HCT116 (cell line): Measurements from ENCODE around the gene LCE1C. TPM values are rescaled to one million over a fixed set of nuclear protein-coding genes. Genes with fewer than 3 reads are reported as not detected.

Experiments
- ATAC-seq: fragments of 200-7000 bp; cut with Tn5 transposase; 2 replicates; pipeline ENCODE4 v1.9.1; 2020; ENCODE audit warnings: mild to moderate bottlenecking, moderate library complexity
- BruUV-seq: library from RNA; stranded (reverse); fragments of 400-500 nt; replicated peaks from 2 replicates; lab custom pipeline; 2021; lab: Mats Ljungman, UMichigan
- CTCF ChIA-PET: fragments of 300-600 bp; sonication (Branson Sonifier 250); formaldehyde crosslinking; loops from one replicate; lab custom pipeline; 2021; ENCODE audit warnings: antibody characterized with exemption; lab: Charles Lee
- POLR2A ChIA-PET: fragments of 300-600, 350-600 bp; sonication (Branson Sonifier 250); formaldehyde crosslinking; loops from one replicate; lab custom pipeline; 2021; ENCODE audit warnings: antibody characterized with exemption; lab: Charles Lee
- RAD21 ChIA-PET, 2 experiments: fragments of 300-600 bp; sonication (Branson Sonifier 250); formaldehyde crosslinking; loops; one replicate each; lab custom pipeline; 2023; ENCODE audit warnings: low total read pairs in 2 of 2; ENCODE audit not compliant: uncharacterized antibody in 2 of 2, unreplicated experiment in 2 of 2, low non-redundant PET in 1 of 2; lab: Charles Lee
- DNase-seq: peaks from one replicate; pipeline ENCODE4 v3.0.0-alpha.2; 2010; ENCODE audit warnings: low read depth, low spot score
- H2AFZ ChIP-seq: fragments of 200-600 bp; shearing (Covaris generic), sonication (generic); 2 replicates; pipeline ENCODE4 v1.6.1; 2017; ENCODE audit warnings: low read depth, mixed run types, mixed read lengths, antibody characterized with exemption, low read length; ENCODE audit not compliant: poor library complexity, severe bottlenecking
- H3K27ac ChIP-seq: 2 replicates; pipeline ENCODE4 v1.5.1; 2012; ENCODE audit warnings: low read depth, low read length
- H3K27me3 ChIP-seq: fragments of 200-600 bp; sonication (generic); 2 replicates; pipeline ENCODE4 v1.6.1; 2016; ENCODE audit warnings: mixed run types, low read length, mixed read lengths; ENCODE audit not compliant: insufficient read depth
- H3K36me3 ChIP-seq, 2 experiments: fragments of 200-500 bp in 1 of 2; fragments of 200-600 bp in 1 of 2; sonication (Bioruptor generic) in 1 of 2; sonication (generic) in 1 of 2; 2 replicates each; pipeline versions ENCODE4 v1.5.1 to v1.6.1; 2014 to 2016; ENCODE audit warnings: low read length in 2 of 2, inconsistent platforms in 1 of 2, mixed read lengths in 1 of 2, mixed run types in 1 of 2; ENCODE audit not compliant: insufficient read depth in 2 of 2, control insufficient read depth in 1 of 2
- H3K4me1 ChIP-seq, 2 experiments: fragments of 200-600 bp in 1 of 2; sonication (generic) in 1 of 2; 2 replicates each; pipeline versions ENCODE4 v1.5.1 to v1.6.1; 2012 to 2017; ENCODE audit warnings: low read length in 2 of 2, inconsistent platforms in 1 of 2, mild to moderate bottlenecking in 1 of 2, mixed read lengths in 1 of 2, mixed run types in 1 of 2, moderate library complexity in 1 of 2; ENCODE audit not compliant: insufficient read depth in 2 of 2, control insufficient read depth in 1 of 2
- H3K4me2 ChIP-seq: fragments of 200-600 bp; sonication (generic); 2 replicates; pipeline ENCODE4 v1.6.1; 2017; ENCODE audit warnings: mixed run types, low read length, mixed read lengths
- H3K4me3 ChIP-seq, 2 experiments: fragments of 200-600 bp in 1 of 2; sonication (generic) in 1 of 2; replicated peaks in 1 of 2; 2 replicates each; pipeline ENCODE4 v1.5.1; 2011 to 2016; ENCODE audit warnings: low read length in 2 of 2, control low read depth in 1 of 2, low read depth in 1 of 2, mild to moderate bottlenecking in 1 of 2, mixed read lengths in 1 of 2, mixed run types in 1 of 2
- H3K79me2 ChIP-seq: fragments of 200-600 bp; sonication (generic); 2 replicates; pipeline ENCODE4 v1.6.1; 2017; ENCODE audit warnings: mild to moderate bottlenecking, mixed run types, low read length, moderate library complexity, mixed read lengths; ENCODE audit not compliant: insufficient read depth
- H3K9ac ChIP-seq: fragments of 200-600 bp; sonication (generic); 2 replicates; pipeline ENCODE4 v1.6.1; 2016; ENCODE audit warnings: low read length, mixed read lengths
- H3K9me2 ChIP-seq: fragments of 200-600 bp; sonication (generic), shearing (Covaris generic); 2 replicates; pipeline ENCODE4 v1.6.1; 2017; ENCODE audit warnings: mixed run types, mild to moderate bottlenecking, moderate library complexity; ENCODE audit not compliant: insufficient read depth
- H3K9me3 ChIP-seq, 2 experiments: fragments of 200-500 bp in 1 of 2; fragments of 200-600 bp in 1 of 2; sonication (Bioruptor generic) in 1 of 2; sonication (generic) in 1 of 2; 2 replicates each; pipeline ENCODE4 v1.6.1; 2014 to 2017; ENCODE audit warnings: low read length in 2 of 2, mixed read lengths in 2 of 2, inconsistent platforms in 1 of 2, low read depth in 1 of 2, mild to moderate bottlenecking in 1 of 2, mixed run types in 1 of 2, moderate library complexity in 1 of 2; ENCODE audit not compliant: control insufficient read depth in 1 of 2, insufficient read depth in 1 of 2
- H4K20me1 ChIP-seq: fragments of 200-600 bp; sonication (generic), shearing (Covaris generic); 2 replicates; pipeline ENCODE4 v1.6.1; 2017; ENCODE audit warnings: mixed run types, mild to moderate bottlenecking, moderate library complexity; ENCODE audit not compliant: insufficient read depth
- ELF1 ChIP-seq: IDR thresholded peaks from 2 replicates; pipeline ENCODE4 v1.6.1; 2012; ENCODE audit warnings: low read depth, borderline replicate concordance
- EZH2 ChIP-seq: fragments of 200-600 bp; sonication (generic); IDR thresholded peaks from 2 replicates; pipeline ENCODE4 v1.6.1; 2017; ENCODE audit warnings: antibody characterized with exemption, mixed run types
- EZH2phosphoT487 ChIP-seq: fragments of 200-600 bp; IDR thresholded peaks from 2 replicates; pipeline ENCODE4 v1.6.1; 2018; ENCODE audit warnings: antibody characterized with exemption, borderline replicate concordance
- FOSL1 ChIP-seq: IDR thresholded peaks from 2 replicates; pipeline ENCODE4 v1.6.1; 2012; ENCODE audit warnings: low read depth
- POLR2AphosphoS5 ChIP-seq: IDR thresholded peaks from 2 replicates; pipeline ENCODE4 v1.6.1; 2011; ENCODE audit warnings: mild to moderate bottlenecking, low read depth, low read length, moderate library complexity
- RAD21 ChIP-seq: IDR thresholded peaks from 2 replicates; pipeline ENCODE4 v1.6.1; 2012; ENCODE audit warnings: low read depth, mild to moderate bottlenecking
- SIN3A ChIP-seq: IDR thresholded peaks from 2 replicates; pipeline ENCODE4 v1.6.1; 2012; ENCODE audit warnings: low read depth
- SP1 ChIP-seq: IDR thresholded peaks from 2 replicates; pipeline ENCODE4 v1.6.1; 2012; ENCODE audit warnings: low read depth
- SRF ChIP-seq: IDR thresholded peaks from 2 replicates; pipeline ENCODE4 v1.6.1; 2012; ENCODE audit warnings: low read depth
- ZFX ChIP-seq: fragments of 450-650 bp; IDR thresholded peaks from 2 replicates; pipeline ENCODE4 v1.6.1; 2017
- intact Hi-C: fragments of 100-400 bp; cut with micrococcal nuclease; formaldehyde crosslinking; loops from 2 replicates; pipeline ENCODE4 v1.10.0; 2022
- total RNA-seq: library from RNA; stranded (reverse); gene quantifications from one replicate; pipeline ENCODE4 v1.2.1, GENCODE V29; 2021; ENCODE audit not compliant: unreplicated experiment
- TF ChIP-seq, protein P1 (sequence below): IDR thresholded peaks from 2 replicates; pipeline ENCODE4 v1.6.1; 2012; ENCODE audit warnings: low read depth

LCE1C gene
- total RNA-seq, 1 experiment from 2014 or later = not detected

DNA sequence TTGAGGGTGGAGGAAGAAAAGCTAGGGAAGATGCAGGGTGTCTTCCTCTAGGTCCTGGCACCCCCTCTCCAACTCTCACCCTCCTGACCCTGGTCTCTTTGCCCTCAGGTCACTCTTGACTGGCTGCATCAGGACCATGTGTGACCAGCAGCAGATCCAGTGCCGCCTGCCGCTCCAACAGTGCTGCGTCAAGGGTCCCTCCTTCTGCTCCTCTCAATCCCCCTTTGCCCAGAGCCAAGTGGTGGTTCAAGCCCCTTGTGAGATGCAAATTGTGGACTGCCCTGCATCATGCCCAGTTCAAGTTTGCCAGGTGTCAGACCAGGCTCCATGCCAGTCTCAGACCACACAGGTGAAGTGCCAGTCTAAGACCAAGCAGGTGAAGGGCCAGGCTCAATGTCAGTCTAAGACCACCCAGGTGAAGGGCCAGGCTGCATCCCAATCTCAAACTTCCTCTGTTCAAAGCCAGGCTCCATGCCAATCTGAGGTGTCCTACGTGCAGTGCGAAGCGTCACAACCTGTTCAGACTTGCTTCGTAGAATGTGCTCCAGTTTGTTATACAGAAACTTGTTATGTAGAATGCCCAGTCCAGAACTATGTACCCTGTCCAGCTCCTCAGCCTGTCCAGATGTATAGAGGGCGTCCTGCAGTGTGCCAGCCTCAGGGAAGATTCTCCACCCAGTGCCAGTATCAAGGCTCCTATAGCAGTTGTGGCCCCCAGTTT, 46.8 kb downstream of the LCE1C start:
- Histone ChIP-seq H3K9ac (no peak overlapping the region), H3K36me3 (no peaks in the 10 kb centered on the region), H4K20me1 (no peaks in the 10 kb centered on the region), H3K9me3 (no peaks in the 10 kb centered on the region), H3K27me3 (peaks cover 39% of the 10 kb centered on the region; the same call in 1 of the 2 replicates), H3K4me1 (no peaks in the 10 kb centered on the region), H3K79me2 (no peaks in the 10 kb centered on the region), H3K4me2 (no peak overlapping the region), H3K9me2 (no peaks in the 10 kb centered on the region), H3K27ac (no peak overlapping the region), H2AFZ (no peak overlapping the region), H3K4me3 (no peak overlapping the region)
- TF ChIP-seq POLR2AphosphoS5 = no peak
- TF ChIP-seq, protein P1, sequence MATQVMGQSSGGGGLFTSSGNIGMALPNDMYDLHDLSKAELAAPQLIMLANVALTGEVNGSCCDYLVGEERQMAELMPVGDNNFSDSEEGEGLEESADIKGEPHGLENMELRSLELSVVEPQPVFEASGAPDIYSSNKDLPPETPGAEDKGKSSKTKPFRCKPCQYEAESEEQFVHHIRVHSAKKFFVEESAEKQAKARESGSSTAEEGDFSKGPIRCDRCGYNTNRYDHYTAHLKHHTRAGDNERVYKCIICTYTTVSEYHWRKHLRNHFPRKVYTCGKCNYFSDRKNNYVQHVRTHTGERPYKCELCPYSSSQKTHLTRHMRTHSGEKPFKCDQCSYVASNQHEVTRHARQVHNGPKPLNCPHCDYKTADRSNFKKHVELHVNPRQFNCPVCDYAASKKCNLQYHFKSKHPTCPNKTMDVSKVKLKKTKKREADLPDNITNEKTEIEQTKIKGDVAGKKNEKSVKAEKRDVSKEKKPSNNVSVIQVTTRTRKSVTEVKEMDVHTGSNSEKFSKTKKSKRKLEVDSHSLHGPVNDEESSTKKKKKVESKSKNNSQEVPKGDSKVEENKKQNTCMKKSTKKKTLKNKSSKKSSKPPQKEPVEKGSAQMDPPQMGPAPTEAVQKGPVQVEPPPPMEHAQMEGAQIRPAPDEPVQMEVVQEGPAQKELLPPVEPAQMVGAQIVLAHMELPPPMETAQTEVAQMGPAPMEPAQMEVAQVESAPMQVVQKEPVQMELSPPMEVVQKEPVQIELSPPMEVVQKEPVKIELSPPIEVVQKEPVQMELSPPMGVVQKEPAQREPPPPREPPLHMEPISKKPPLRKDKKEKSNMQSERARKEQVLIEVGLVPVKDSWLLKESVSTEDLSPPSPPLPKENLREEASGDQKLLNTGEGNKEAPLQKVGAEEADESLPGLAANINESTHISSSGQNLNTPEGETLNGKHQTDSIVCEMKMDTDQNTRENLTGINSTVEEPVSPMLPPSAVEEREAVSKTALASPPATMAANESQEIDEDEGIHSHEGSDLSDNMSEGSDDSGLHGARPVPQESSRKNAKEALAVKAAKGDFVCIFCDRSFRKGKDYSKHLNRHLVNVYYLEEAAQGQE = no peak
- TF ChIP-seq SRF = no peak
- no peak for TF ChIP-seq SP1
- ChIA-PET CTCF (no interaction called here), RAD21 (no interaction called here), POLR2A (no interaction called here)
- no peak for DNase-seq
- no TSS peak for BruUV-seq
- no peak for ATAC-seq
- intact Hi-C loops = no loop called here

DNA sequence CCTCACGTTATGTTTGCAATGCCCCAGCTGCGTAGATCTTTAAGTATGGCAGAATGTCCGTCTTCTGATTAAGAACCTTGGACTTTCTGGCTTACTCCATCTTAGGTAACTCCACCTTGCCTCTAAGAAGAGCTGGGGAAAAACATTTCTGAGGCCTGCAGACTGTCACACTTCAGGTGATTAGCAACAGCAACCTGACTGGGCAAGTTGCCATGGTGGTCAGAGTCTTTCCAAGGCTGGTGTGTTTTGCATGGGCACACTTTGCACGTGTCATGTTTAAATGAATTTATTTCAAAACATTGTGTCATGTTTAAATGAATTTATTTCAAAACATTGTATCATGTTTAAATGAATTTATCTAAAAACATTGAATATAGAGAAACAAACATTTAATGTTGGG, 47.8 kb downstream of the LCE1C start:
- DNase-seq = no peak

More for the DNA sequence above, 47.8 kb downstream of the LCE1C start:
- Histone ChIP-seq H3K27ac (no peak overlapping the region), H4K20me1 (no peaks in the 10 kb centered on the region), H3K9ac (no peak overlapping the region), H3K4me2 (no peak overlapping the region), H3K4me3 (no peak overlapping the region), H3K36me3 (no peaks in the 10 kb centered on the region), H3K27me3 (peaks cover 39% of the 10 kb centered on the region; the same call in 1 of the 2 replicates), H2AFZ (no peak overlapping the region), H3K9me2 (no peaks in the 10 kb centered on the region), H3K79me2 (no peaks in the 10 kb centered on the region), H3K9me3 (no peaks in the 10 kb centered on the region), H3K4me1 (no peaks in the 10 kb centered on the region)
- ChIA-PET RAD21 (no interaction called here), POLR2A (no interaction called here), CTCF (no interaction called here)
- no TSS peak for BruUV-seq
- no peak for ATAC-seq
- intact Hi-C loops = no loop called here
- TF ChIP-seq POLR2AphosphoS5 = no peak
- no peak for TF ChIP-seq FOSL1
- no peak for TF ChIP-seq SIN3A
- no peak for TF ChIP-seq SP1
- no peak for TF ChIP-seq RAD21
- TF ChIP-seq ELF1 = no peak
- TF ChIP-seq ZFX = no peak
- no peak for TF ChIP-seq EZH2phosphoT487
- no peak for TF ChIP-seq SRF
- no peak for TF ChIP-seq EZH2
